Testis (tissue), 3 donors: ENCODE data around the gene PARVB. TPM values are rescaled to one million over a fixed set of nuclear protein-coding genes. Genes with fewer than 3 reads are reported as not detected.

Source experiments
- DNase-seq: peaks from one replicate; pipeline ENCODE4 v3.0.0-alpha.2; 2019
- H3K27ac ChIP-seq, 2 donors: fragments of 200-600 bp; sonication (generic); one replicate each; pipeline ENCODE4 v1.5.1; 2019
- H3K27me3 ChIP-seq: fragments of 200-600 bp; sonication (generic); one replicate; pipeline ENCODE4 v1.5.1; 2019
- H3K36me3 ChIP-seq: fragments of 200-600 bp; sonication (generic); one replicate; pipeline ENCODE4 v1.5.1; 2017; ENCODE audit warnings: low read depth; ENCODE audit errors: missing control alignments
- H3K4me1 ChIP-seq: fragments of 200-600 bp; sonication (generic); one replicate; pipeline ENCODE4 v1.5.1; 2019
- H3K4me3 ChIP-seq, 2 donors: fragments of 200-600 bp; sonication (generic); one replicate each; pipeline ENCODE4 v1.5.1; 2017 to 2019
- H3K9me3 ChIP-seq: fragments of 200-600 bp; sonication (generic); one replicate; pipeline ENCODE4 v1.5.1; 2017
- CTCF ChIP-seq, 3 experiments: fragments of 450-650 bp in 2 of 3; fragments of 200-600 bp in 1 of 3; sonication (generic) in 1 of 3; IDR thresholded peaks; one replicate each; pipeline ENCODE4 v1.5.1; 2016 to 2019; ENCODE audit warnings: antibody characterized with exemption in 3 of 3, mild to moderate bottlenecking in 2 of 3, moderate library complexity in 1 of 3
- POLR2A ChIP-seq: fragments of 450-650 bp; IDR thresholded peaks from one replicate; pipeline ENCODE4 v1.6.1; 2017; ENCODE audit warnings: antibody characterized with exemption, mild to moderate bottlenecking, moderate library complexity
- WGBS, 2 donors: methylation state at CpG; one replicate each; pipeline ENCODE4 v1.1.5; 2018; 5-methylcytosine and 5-hydroxymethylcytosine counted together
- intact Hi-C: fragments of 100-400 bp; cut with DNase I; formaldehyde crosslinking; loops from one replicate; pipeline ENCODE4 v1.15.1; 2023; ENCODE audit warnings: low total_unique reads
- polyA plus RNA-seq: library from polyadenylated mRNA; stranded (reverse); fragments of 350-450 nt; fragmentation: Illumina TruSeq; extraction: RNeasy Lipid Tissue Mini Kit (QIAGEN cat#74804); gene quantifications from one replicate; pipeline ENCODE4 v1.2.3, GENCODE V29; 2014; ENCODE audit warnings: low read depth, low replicate concordance; ENCODE audit not compliant: insufficient read depth
- total RNA-seq, 2 donors: library from RNA; depleted of rRNA; stranded (reverse); fragments of >200 nt; gene quantifications; one replicate each; pipeline ENCODE4 v1.2.3, GENCODE V29; 2016

Gene PARVB
- total and polyA plus RNA-seq, 3 donors from 2014 or later, result 11.6 to 27.5 (median 23.7) TPM

- intact Hi-C loops, result no loop called here
- no peak overlapping the region for H3K4me3 ChIP-seq
- no peaks in the 10 kb centered on the region for H3K36me3 ChIP-seq
- H3K27me3 ChIP-seq, result no peaks in the 10 kb centered on the region
- H3K4me1 ChIP-seq, result no peaks in the 10 kb centered on the region
- TF ChIP-seq CTCF (IDR thresholded peaks at IDR 0.05) (no peak), POLR2A (no peak)
- no peak for DNase-seq
- 85 to 91% methylated on average over 5 to 12 of the region's 12 CpGs for WGBS, 2 donors
- no peaks in the 10 kb centered on the region for H3K9me3 ChIP-seq
- no peak overlapping the region for H3K27ac ChIP-seq
Observed at GRCh38 chr22:44167501-44167900, 143.4 kb downstream of the PARVB start.

GRCh38 chr22:44168206-44168605 lies 144.1 kb downstream of the PARVB start:
- Histone ChIP-seq H3K9me3 (no peaks in the 10 kb centered on the region), H3K27me3 (no peaks in the 10 kb centered on the region), H3K4me1 (no peaks in the 10 kb centered on the region), H3K36me3 (no peaks in the 10 kb centered on the region), H3K4me3 (no peak overlapping the region), H3K27ac (no peak overlapping the region)
- 90 to 96% methylated on average over 11 to 13 of the region's 13 CpGs for WGBS, 2 donors
- intact Hi-C loops, result no loop called here
- TF ChIP-seq CTCF (IDR thresholded peaks at IDR 0.05) (no peak), POLR2A (no peak)
- DNase-seq, result no peak

GRCh38 chr22:44170470-44170869 lies 146.4 kb downstream of the PARVB start:
- intact Hi-C loops, result no loop called here
- no peak overlapping the region for H3K27ac ChIP-seq
- TF ChIP-seq POLR2A (no peak), CTCF (IDR thresholded peaks at IDR 0.05) (no peak)
- 85 to 88% methylated on average over 10 to 11 of the region's 11 CpGs for WGBS, 2 donors
- H3K36me3 ChIP-seq, result no peaks in the 10 kb centered on the region
- no peaks in the 10 kb centered on the region for H3K4me1 ChIP-seq
- H3K27me3 ChIP-seq, result no peaks in the 10 kb centered on the region
- no peaks in the 10 kb centered on the region for H3K9me3 ChIP-seq
- no peak overlapping the region for H3K4me3 ChIP-seq
- no peak for DNase-seq

- Histone ChIP-seq H3K27ac (no peak overlapping the region), H3K9me3 (no peaks in the 10 kb centered on the region), H3K36me3 (no peaks in the 10 kb centered on the region), H3K4me3 (no peak overlapping the region), H3K27me3 (no peaks in the 10 kb centered on the region), H3K4me1 (no peaks in the 10 kb centered on the region)
- 88 to 95% methylated on average over 6 of the region's 6 CpGs for WGBS, 2 donors
- peak; percentile 24 for DNase-seq
- TF ChIP-seq CTCF (IDR thresholded peaks at IDR 0.05) (no peak), POLR2A (no peak)
- intact Hi-C loops, result no loop called here
Observed at GRCh38 chr22:44171561-44171960, 147.5 kb downstream of the PARVB start.

- H3K36me3 ChIP-seq, result no peaks in the 10 kb centered on the region
- H3K4me1 ChIP-seq, result no peaks in the 10 kb centered on the region
- no peak overlapping the region for H3K27ac ChIP-seq
- H3K4me3 ChIP-seq, result no peak overlapping the region
- WGBS, 2 donors, result 80 to 84% methylated on average over 21 to 22 of the region's 22 CpGs
- TF ChIP-seq POLR2A, result no peak
- TF ChIP-seq CTCF (IDR thresholded peaks at IDR 0.05), result no peak
- peak; percentile 47 for DNase-seq
- intact Hi-C loops, result no loop called here
- H3K27me3 ChIP-seq, result no peaks in the 10 kb centered on the region
- no peaks in the 10 kb centered on the region for H3K9me3 ChIP-seq
Observed at GRCh38 chr22:44172370-44173108, 148.4 kb downstream of the PARVB start.
